Amniotic stem cell (primary cell): ENCODE measurements around the gene TMEM89.

Experiments
- DNase-seq: peaks from one replicate; lab custom pipeline; 2025; lab: John Stamatoyannopoulos, UW

The TMEM89 gene, protein sequence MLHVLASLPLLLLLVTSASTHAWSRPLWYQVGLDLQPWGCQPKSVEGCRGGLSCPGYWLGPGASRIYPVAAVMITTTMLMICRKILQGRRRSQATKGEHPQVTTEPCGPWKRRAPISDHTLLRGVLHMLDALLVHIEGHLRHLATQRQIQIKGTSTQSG

DNA sequence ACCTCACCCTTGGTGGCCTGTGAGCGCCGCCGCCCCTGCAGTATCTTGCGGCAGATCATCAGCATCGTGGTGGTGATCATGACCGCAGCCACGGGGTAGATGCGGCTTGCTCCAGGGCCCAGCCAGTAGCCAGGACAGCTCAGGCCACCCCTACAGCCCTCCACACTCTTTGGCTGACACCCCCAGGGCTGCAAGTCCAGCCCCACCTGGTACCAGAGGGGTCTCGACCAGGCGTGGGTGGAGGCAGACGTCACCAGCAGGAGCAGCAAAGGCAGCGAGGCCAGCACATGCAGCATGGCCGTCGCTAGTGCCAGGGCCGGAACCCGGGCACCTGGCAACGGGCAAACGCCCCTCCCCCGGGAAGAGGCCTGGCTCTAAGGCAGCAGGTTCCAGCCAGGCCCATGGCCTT, at the start of gene TMEM89:
Gene TMEM89 (minus strand): TSS at position 309 of the 409 bp plus-strand sequence. CDS start 13 bp downstream, at position 296.
- DNase-seq: no peak

DNA sequence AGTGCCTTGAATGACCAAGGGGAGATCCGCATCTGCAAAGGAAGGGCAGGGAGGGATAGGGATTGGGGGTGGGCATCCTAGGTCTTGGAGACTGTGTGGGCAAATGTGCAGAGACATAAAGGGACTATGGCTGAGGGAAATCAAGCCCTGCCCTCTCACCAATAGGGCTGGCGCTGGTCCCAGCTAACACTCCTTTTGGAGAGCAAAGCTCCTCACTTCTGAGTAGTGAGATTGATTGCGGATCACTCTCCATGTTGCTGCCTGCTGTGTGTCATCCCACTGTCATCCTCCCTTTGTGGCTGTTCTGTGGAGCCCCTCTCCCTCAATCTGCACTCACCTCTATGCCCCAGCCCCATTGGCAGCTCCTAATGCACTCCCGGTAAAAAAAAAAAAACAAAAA, 43.4 kb upstream of the TMEM89 start:
- no peak for DNase-seq

DNA sequence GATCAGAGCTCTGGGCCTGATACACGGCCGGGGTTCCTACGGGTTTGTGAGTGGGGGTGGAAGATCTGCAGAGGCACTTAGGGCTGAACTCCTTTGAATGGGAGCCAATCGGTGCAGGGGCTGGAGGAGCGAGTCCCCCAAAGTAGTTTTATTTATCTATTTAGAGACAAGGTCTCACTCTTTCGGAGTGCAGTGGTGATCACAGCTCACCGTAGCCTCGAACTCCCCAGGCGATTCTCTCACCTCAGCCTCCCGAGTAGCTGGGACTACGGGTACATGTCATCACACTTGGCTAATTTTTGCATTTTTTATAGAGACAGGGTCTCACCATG, 42.7 kb upstream of the TMEM89 start:
- no peak for DNase-seq

DNA sequence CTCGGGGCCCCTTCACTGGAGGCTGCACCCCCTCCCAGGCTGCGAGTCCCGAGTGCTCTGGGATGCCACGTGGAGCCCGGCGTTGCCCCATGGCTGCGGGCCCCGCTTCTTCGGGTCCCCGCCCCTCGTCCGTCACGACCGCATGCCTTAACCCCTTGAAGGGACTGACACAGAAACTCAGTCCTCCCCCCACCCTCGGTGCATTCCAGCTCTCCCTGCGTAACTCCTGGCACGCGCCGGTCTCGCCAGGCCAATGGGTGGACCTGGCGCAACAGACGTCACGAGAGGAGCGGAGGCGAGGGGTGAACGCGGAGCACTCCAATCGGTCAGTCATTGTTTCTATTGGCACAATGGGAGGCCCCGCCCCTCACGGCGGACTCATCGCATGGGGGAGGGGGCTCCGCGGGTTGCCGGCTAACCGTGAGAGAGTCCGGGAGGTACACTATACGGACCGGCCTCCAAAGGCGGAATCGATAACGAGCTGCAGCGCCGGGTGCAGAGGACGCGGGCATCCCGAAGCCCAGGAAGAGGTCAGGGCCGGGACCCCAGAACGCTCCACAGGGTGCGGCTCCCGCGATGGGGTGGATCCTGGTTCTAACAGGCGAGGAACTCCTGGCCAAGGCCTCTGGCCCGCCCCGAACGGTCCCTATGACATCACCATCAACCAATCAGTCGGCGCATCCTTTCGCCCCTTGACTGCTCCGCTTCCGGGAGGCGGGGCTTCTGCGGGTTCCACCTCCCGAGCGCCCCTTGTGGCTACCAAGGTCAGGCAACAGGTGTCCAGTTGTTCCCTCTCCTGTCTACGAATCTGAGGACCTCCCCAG, 42.1 kb upstream of the TMEM89 start:
- peak; percentile 90 for DNase-seq

DNA sequence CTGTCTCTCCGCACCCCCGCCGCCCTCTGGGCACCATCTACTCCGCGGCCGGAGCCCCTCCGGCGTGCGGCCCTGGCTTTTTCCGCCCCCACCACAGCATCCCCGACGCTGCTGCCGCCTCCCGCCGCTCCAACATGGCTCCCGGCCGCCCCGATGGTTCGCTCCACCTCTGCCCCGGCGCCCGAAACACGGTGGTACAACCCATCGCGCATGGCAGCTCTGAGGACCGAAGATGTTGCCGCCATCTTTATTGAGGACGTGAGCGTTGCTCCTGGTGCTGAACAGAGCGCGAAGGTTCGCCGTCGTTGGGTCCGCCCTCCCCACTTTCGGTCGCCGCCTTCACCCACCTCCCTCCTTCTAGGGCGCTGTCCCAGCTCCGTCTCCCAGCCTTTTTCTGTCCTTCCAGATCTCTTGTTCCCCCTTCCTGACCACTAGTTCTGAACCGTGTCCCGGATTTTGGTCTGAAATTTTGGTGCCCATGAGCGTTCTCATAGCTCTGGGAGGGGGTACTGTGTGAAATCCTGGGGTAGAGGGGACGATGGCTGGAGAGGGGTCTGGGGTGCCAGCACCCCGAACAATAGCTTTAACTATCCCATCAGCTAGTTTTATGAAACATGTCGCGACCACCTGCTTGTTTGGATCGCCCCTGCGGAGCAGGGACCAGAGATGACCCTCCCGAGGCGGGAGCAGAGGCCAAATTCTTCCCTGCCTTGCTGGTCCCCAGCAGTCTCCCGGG, 41.4 kb upstream of the TMEM89 start, which contains the start of gene CELSR3:
Gene CELSR3 (minus strand): TSS at position 134 of the 736 bp plus-strand sequence. CDS start 252 bp downstream, outside the sequence.
- no peak for DNase-seq

DNA sequence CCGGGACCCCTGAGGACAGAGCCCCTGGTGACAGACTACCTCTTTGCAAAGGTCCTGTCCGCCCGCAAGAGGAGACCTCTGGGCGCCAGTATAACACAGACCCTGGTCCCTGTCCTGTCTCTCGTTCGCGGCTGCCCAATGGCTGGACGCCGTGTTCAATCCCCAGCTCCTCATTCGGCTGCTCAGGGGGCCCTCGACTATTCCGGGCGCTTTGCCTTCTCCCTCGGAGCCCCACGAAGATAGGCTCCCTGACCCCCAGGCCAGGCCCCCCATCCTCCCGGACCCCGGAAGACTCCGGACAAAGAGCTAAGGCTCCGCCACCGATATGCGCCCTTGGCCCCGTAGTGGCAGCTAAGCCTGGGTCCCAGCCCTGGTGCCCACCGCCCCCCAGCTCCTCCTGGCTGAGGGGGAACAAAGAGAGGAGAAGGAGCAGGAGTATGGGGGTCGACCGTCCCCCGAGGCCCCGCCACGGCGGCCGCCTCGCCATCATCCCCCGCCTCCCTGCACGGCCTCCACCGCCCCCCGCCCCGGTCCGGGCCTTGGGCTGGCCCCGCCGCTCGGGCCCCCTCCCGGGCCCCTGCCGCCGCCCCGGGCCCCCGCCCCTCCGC, 40.7 kb upstream of the TMEM89 start:
- DNase-seq: no peak

DNA sequence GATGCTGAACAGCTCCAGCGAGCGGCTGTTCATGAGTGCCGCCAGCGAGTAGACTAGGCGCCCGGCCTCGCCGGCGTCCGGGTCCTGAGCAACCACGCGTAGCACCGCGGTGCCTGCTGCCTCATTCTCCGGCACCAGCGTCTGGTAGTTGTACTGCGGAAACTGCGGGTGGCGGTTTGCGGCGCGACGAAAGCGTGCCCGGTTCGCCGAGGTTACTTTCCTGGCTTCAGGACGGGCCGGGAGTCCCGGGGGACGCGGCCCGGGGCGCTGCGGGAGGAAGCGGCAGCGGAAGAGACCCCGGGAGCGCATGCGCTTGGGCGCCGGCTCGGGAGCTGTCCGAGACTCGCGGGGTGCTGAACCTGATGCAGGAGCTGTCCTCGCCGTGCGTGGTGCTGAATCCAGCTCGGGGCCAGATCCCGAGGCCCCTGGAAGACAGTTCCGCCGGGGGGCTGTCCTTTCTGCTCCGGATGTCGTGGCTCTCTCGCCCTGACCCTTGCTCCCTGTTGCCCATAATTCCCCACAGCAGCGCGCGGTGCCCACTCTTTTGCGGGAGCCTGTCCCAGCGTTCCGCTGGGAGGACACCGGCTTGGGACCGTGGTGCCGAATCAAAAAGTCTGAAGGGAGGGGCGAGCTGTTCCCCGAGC, 40.1 kb upstream of the TMEM89 start:
- no peak for DNase-seq

DNA sequence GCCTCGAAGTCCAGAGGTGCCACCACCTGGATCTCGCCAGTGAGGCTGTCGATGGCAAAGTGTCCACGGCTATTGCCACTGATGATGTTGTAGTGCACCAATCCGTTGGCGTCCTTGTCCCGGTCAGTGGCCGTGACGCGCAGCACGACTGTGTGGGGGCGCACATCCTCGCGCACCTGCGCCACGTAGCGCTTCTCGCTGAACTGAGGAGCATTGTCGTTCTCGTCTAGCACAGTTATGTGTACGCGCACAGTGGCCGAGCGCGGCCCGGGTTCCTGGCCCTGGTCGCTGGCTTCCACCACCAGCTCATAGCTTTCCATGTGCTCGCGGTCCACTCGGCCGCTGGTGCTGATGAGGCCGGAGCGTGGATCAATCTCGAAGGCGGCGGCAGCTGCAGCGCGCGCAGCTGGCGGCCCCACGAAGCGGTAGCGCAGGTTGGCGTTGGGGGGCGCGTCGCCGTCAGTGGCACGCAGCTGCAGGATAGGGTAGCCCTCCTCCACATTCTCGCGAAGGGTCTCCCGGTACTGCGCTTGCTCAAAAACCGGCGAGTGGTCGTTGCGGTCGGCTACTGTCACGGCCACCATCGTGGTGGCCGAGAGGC, 39.3 kb upstream of the TMEM89 start:
- DNase-seq: no peak

DNA sequence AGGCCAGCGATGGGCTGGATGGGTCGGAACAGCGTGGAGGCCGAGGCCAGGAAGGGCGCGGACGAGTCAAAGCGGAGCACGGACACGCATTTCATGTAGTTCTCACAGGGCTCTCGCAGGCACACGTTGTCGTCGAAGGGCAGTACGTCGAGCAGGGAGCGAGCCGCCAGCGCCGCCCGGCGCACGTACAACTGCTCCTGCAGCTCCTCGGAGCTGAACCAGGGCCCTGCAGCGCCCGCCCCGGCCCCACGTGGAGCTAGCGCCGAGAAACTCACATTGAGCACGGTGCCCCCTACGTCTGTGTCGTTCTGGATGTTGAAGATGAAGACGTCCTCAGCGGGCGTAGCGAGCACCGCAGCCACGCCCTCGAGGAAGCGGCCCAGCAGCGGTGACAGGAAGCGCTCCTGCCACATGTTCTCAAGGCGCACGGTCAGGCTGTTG, 35.3 kb upstream of the TMEM89 start:
- no peak for DNase-seq

DNA sequence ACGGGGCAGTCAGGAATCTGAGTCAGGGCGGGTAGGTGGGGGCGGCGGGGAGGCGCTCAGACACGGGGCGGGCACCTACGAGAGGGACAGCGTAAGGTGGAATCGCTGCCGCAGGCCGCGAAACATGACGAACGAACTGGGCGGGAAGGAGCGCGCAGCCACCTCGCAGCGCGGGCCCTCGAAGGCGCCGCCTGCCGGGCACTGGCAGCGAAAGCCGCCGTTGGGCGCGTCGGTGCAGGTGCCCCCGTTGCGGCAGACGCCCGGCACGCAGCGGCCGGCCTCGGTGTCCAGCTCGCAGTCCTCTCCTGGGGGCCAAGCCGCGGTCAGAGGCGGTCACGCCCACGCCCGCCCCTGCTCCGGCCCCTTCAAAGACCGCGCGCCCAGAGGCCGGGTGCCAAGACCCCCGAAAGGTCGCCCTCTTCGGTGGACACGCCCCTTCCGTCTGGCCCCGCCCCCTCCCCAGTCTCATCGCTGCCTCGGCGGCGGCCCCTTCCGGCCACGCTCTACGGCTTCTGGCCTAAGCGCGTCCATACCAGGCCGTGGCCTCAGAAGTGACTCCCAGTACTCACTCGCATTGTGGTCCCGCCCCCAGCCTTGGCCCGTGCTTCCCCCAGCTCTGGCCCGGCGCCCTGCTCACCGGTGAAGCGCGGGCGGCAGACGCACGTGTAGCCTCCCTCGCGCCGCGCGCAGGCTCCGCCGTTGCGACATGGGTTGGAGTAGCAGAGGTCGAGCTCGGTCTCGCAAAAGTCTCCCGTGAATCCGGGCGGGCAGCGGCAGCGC, 34.7 kb upstream of the TMEM89 start:
- no peak for DNase-seq

DNA sequence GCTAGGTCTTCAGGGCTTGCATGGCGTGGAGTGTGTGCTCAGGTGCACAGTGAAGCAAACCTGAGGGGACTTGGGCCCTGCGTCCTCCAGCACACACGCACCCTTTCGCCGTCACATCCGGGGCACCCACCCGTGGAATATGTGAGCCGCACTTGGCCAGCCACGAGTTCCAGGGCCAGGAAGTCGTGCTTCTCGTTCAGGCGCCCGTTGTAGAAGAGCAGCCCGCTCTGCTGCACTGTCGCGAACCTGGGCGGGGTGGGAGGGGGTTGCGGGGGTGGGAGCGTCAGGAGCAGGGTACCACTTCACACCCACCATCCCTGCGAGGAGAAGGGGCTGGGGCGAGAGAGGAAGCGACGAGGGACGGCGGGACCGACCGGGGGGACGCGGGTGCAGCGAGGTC, 34.0 kb upstream of the TMEM89 start:
- DNase-seq: no peak

DNA sequence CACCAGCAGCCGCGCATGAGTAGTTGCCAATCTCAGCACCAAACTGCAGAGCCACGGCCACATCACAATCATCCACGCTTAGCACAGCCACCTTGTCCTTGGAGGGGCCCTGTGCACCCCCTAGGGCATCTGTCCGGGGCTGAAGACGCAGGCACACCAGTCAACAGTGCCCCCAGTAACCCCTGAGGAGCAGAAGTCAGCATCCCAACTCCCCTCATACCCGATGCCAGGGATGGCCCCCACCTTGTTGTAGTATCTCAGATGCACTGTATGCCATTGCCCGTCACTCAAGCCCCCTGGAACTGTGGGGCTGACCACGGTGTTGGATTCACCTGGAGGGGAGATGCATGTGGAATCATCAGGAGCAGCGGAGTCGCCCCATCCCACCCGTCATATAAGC, 33.5 kb upstream of the TMEM89 start:
- DNase-seq: no peak

DNA sequence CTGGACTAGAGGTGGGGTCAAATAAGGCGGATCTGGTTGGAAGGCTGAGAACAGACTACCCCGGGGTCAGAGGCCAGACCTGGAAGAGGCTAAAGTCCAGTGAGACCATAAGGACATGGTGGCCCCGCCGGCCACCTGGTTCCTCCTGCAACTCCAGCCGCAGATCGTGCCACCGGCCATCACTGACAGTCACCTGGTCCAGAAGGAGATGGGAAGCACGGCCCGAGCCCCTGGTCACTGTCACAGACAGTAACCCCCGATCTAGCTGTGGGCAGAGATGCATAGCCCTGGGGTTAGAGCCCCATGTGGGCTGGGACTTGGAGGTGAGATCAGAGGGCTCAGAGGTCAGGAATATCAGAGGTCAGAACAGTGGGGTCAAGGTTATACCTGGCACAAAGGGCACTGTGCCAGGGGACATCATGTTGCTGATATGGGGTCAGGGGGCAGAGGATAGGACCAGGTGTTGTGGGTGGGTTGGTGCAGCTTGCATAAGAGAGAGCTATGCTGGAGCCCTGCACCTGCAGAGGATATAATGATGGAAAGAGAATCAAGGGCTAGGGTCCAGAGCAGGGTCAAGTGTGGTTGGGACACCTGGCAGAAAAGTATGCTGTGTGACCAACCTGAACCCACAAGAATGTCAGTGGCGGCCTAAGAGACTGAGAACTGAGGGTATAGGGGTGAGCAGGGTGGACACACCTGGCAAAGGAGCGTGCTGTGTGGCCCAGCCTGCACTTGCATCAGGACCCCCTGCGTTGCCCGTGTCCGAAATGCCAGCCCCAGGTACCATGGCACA, 31.6 kb upstream of the TMEM89 start:
- no peak for DNase-seq

DNA sequence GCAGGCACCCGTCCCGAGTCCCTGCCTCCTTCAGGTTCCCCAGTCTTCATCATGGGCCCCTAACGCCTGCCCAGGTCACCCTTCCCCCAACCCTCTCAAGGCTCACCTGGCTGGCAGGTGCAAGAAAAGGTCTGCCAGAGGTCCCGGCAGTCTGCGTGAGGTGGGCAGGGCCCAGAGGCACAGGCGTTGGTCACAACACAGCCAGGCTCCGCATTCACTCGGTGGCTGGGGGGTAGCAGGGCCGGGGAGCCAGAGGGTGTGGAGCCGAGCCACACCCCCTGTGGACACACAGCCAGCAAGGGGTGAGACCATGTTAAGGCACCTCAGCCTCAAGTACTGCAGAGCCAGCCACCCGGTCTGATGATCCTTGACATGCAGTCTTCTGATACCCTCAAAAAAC, 30.2 kb upstream of the TMEM89 start:
- DNase-seq: no peak

DNA sequence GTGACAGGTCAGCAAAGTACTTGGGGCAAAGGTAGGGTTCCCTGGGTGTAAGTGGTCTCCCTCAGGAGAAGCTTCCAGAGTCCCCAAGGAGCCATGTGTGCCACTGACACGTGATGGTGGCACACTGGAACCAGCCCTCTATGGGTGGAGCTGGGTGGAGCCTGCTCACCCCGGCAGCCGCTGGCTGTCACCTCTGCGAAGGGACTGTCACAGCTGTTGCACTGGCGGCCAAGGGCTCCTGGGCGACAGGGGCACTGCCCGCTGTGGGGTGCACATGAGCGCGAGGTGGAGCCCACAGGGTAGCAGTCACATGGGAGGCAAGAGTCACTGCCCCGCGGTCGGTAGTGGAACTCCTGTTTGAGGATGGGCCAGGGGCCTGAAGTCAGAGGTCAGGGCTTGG, 29.2 kb upstream of the TMEM89 start:
- no peak for DNase-seq

DNA sequence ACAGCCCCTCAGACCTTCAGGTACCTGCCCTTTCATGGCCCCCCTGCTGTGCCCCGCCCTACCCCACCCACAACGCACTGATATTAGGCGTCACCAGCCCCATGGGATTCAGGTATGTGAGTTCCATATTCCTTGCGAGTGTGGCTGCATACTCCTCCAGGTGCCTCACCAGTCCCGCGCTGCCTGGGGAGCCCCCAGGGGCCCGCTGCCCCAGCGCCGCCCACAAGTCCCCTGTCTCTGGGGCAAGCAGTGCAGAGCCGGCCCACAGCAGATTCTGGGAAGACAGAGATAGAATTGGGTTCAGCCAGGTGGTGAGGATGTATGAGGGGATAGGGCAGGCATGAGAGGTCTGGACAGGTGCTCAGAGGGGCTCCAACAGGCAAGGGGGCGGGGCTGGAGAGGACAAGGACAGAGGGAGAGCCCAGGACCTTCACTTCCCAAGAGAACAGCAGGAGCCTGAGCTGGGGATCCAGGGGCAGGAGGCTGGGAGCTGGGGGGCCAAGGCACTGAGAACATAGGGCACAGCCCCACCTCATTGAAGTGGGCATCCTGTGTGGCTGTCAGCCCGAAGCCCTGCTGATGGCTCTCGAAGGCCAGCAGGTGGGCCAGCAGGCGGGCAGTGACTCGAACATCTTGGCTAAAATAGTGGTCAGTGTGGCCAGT, 26.8 kb upstream of the TMEM89 start:
- no peak for DNase-seq

DNA sequence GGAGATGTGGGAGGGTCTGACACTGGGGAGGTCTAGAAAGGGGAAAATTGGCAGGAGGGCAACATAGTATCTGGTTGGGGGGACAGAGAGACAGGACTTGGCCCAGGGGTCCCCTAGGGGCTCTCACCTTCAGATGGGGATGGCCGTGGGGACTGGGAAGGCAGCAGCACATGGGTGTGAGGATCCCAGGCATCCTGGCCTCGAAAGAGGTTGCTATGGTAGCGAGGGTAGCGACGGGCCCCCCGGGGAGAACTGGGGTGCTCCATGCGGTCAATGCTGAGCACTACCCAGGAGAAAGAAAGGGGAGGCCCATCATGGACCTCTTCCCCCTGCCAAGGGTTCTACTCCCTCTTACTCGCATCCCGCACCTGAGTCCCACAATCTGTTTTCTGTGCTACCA, 26.1 kb upstream of the TMEM89 start:
- DNase-seq: no peak

DNA sequence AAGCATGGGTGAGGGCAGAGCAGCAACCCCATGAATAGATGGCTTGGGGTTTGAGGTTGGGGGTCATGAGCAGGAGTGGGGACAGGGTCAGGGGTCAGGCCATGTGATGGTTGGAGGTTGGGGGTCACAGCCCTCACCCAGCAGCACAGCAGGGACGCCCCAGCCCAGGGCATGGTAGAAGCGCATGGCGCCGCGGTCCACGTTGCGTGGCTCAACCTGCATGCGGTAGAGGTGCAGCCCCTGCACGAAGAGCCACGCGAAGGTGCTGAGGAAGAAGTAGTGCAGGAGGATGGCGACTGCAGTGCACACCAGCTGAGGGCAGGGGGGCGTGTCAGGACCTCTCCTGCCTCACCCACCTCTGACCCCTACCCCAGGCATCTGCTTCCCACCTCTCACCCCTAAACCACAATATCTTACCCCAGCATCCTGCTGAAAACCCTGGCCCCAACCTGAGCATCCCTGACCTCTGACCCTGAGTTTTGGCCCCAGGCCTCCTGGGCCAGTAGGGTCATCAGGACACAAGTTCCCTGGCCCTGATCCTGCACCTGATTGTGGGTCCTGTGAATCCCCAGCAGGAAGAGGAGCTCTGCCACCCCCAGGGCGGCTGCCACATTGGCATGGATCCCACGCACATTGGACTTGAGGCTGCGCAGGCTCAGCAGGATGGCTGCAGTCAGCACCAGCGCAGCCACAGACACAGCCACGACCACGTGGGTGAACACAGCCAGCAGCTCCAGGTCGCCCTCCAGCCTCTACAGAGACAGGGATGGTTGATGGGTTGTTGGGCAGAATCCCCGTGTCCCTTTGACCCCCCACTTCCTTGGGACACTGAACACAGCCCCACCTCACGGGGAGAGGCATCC, 23.6 kb upstream of the TMEM89 start:
- no peak for DNase-seq

DNA sequence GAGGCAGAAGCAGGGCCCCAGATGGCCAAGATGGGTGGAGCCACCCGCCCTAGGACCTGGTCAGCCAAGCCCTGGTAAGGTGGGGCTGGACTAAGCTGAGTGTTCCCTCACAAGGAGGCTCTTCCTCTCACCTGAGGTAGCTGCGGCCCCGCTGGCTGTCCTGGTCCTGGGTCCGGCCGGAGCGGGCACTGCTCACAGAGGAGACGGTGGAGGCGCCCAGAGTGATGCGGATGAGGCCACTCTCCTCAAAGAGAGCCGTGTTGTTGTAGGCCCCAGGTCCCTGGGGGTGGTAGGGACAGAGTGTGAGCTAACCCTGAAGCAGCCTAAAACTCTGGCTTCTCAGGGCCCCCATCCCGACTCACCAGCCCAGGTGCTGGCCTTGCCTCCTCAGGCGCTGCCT, 21.0 kb upstream of the TMEM89 start:
- DNase-seq: no peak
